Fibroblast of mammary gland (primary cell): ENCODE data around the gene GSTK1.
"Not testable (repeated sequence)": the region's sequence is repeated elsewhere in the genome, so short reads cannot be mapped to it uniquely, and the experiment has no call there.

Experiments used
- DNase-seq: peaks from one replicate; pipeline ENCODE4 v3.0.0-alpha.2; 2010; ENCODE audit warnings: low read depth
- H3K4me3 ChIP-seq: 2 replicates; pipeline ENCODE4 v1.5.1; 2011; ENCODE audit warnings: low read depth, mild to moderate bottlenecking, low read length, moderate library complexity; ENCODE audit not compliant: control insufficient read depth
- CTCF ChIP-seq: conservative IDR thresholded peaks from 2 replicates; pipeline ENCODE4 v1.5.1; 2011; ENCODE audit warnings: low read depth, low read length, inconsistent platforms; ENCODE audit not compliant: control insufficient read depth, insufficient read depth

GSTK1 gene

GRCh38 chr7:143263266-143264195 lies at the start of gene GSTK1:
TSS of gene GSTK1 (plus strand) at chr7:143263441. CDS start at chr7:143263514, 73 bp downstream.
- H3K4me3 ChIP-seq, result peak within 1 kb of the TSS; percentile 89
- DNase-seq, result peak; percentile 51
- no peak for TF ChIP-seq CTCF

DNA sequence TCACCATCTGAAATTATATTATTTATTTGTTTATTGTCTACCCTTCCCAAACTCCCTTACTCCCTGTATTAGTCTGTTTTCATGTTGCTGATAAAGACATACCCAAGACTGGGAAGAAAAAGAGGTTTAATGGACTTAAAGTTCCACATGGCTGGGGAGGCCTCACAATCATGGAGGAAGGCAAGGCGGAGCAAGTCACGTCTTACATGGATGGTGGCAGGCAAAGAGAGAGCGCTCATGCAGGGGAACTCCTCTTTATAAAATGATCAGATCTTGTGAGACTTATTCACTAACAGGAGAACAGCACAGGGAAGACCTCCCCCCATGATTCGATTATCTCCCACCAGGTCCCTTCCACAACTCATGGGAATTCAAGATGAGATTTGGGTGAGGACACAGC lies 49.8 kb upstream of the GSTK1 start:
- not testable (repeated sequence) for H3K4me3 ChIP-seq, DNase-seq

GRCh38 chr7:143214789-143215679 lies 48.2 kb upstream of the GSTK1 start:
- peak; percentile 90 for DNase-seq
- TF ChIP-seq CTCF, result peak; percentile 100
- no peak overlapping the region for H3K4me3 ChIP-seq

- H3K4me3 ChIP-seq, result no peak overlapping the region
- no peak for TF ChIP-seq CTCF
- peak; percentile 68 for DNase-seq
These were observed 47.1 kb upstream of the GSTK1 start for GRCh38 chr7:143216151-143216550.

GRCh38 chr7:143216686-143217085 lies 46.6 kb upstream of the GSTK1 start:
- DNase-seq, result no peak
- TF ChIP-seq CTCF, result no peak
- no peak overlapping the region for H3K4me3 ChIP-seq

DNA sequence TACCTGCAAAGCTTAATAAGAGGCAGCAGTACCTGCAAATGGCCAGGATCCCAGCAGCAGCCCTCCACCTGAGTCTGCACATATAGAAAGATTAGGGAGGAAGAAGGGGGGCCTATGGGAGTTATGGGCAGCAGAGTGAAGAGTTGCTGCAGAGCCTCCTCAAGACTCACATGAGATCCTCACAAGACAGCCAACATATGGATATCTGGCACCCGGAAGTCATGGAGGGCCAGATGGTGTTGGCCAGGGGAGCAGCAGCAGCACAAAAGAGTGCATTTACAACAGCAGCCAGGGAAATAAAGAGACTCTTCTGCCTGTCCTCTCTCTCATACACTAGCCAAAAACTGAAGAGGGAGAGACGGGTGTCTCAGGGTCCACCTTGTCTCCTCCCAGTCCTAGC lies 45.4 kb upstream of the GSTK1 start:
- no peak for TF ChIP-seq CTCF
- H3K4me3 ChIP-seq, result no peak overlapping the region
- DNase-seq, result no peak

- no peak for TF ChIP-seq CTCF
- no peak for DNase-seq
These were observed 42.0 kb upstream of the GSTK1 start for GRCh38 chr7:143221286-143221685.

More at GRCh38 chr7:143221286-143221685, 42.0 kb upstream of the GSTK1 start:
- H3K4me3 ChIP-seq, result no peak overlapping the region
